Ishikawa (cell line): Measurements from ENCODE around the gene NCOA1.

Experiments
- CEBPB ChIP-seq: IDR thresholded peaks from 2 replicates; pipeline ENCODE4 v1.6.1; 2012
- EGR1 ChIP-seq: IDR thresholded peaks from 2 replicates; pipeline ENCODE4 v1.6.1; 2012
- FOXM1 ChIP-seq: IDR thresholded peaks from 2 replicates; pipeline ENCODE4 v1.6.1; 2012; ENCODE audit warnings: low read depth, borderline replicate concordance
- MAX ChIP-seq: IDR thresholded peaks from 2 replicates; pipeline ENCODE4 v1.6.1; 2012
- RAD21 ChIP-seq: IDR thresholded peaks from 2 replicates; pipeline ENCODE4 v1.6.1; 2012; ENCODE audit warnings: low read depth
- TF ChIP-seq, protein P1 (sequence below): IDR thresholded peaks from 2 replicates; pipeline ENCODE4 v1.6.1; 2012; ENCODE audit warnings: low read depth, mild to moderate bottlenecking

- TF ChIP-seq, protein P1, sequence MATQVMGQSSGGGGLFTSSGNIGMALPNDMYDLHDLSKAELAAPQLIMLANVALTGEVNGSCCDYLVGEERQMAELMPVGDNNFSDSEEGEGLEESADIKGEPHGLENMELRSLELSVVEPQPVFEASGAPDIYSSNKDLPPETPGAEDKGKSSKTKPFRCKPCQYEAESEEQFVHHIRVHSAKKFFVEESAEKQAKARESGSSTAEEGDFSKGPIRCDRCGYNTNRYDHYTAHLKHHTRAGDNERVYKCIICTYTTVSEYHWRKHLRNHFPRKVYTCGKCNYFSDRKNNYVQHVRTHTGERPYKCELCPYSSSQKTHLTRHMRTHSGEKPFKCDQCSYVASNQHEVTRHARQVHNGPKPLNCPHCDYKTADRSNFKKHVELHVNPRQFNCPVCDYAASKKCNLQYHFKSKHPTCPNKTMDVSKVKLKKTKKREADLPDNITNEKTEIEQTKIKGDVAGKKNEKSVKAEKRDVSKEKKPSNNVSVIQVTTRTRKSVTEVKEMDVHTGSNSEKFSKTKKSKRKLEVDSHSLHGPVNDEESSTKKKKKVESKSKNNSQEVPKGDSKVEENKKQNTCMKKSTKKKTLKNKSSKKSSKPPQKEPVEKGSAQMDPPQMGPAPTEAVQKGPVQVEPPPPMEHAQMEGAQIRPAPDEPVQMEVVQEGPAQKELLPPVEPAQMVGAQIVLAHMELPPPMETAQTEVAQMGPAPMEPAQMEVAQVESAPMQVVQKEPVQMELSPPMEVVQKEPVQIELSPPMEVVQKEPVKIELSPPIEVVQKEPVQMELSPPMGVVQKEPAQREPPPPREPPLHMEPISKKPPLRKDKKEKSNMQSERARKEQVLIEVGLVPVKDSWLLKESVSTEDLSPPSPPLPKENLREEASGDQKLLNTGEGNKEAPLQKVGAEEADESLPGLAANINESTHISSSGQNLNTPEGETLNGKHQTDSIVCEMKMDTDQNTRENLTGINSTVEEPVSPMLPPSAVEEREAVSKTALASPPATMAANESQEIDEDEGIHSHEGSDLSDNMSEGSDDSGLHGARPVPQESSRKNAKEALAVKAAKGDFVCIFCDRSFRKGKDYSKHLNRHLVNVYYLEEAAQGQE: no peak
- no peak for TF ChIP-seq EGR1
- no peak for TF ChIP-seq FOXM1
- TF ChIP-seq CEBPB: no peak
- TF ChIP-seq MAX: no peak
- TF ChIP-seq RAD21: no peak
These were observed 302.8 kb downstream of the NCOA1 start for GRCh38 chr2:24793761-24794435.
